GM23338 (cell line): Measurements from ENCODE around the gene DTNBP1. TPM values are rescaled to one million over a fixed set of nuclear protein-coding genes. Genes with fewer than 3 reads are reported as not detected.

Source experiments
- ATAC-seq: fragments of 200-7000 bp; cut with Tn5 transposase; 3 replicates; pipeline ENCODE4 v1.9.1; 2020
- DNase-seq: peaks from one replicate; pipeline ENCODE4 v3.0.0-alpha.2; 2015; ENCODE audit warnings: low spot score
- H2AFZ ChIP-seq: fragments of 200-600 bp; sonication (generic); 2 replicates; pipeline ENCODE4 v1.8.0; 2016; ENCODE audit warnings: antibody characterized with exemption, mild to moderate bottlenecking, moderate library complexity
- H3F3A ChIP-seq: fragments of 200-600 bp; sonication (generic); replicated peaks from 2 replicates; pipeline ENCODE4 v1.8.0; 2017; ENCODE audit warnings: antibody characterized with exemption, mixed run types, low read depth
- H3K27ac ChIP-seq: fragments of 200-600 bp; sonication (generic); 2 replicates; pipeline ENCODE4 v1.6.1; 2016; ENCODE audit warnings: low read depth
- H3K27me3 ChIP-seq: fragments of 200-600 bp; sonication (generic); 2 replicates; pipeline ENCODE4 v1.8.0; 2016; ENCODE audit warnings: mild to moderate bottlenecking, mixed run types, moderate library complexity; ENCODE audit not compliant: insufficient read depth
- H3K36me3 ChIP-seq: fragments of 200-600 bp; sonication (generic); 2 replicates; pipeline ENCODE4 v1.8.0; 2016; ENCODE audit warnings: mild to moderate bottlenecking; ENCODE audit not compliant: insufficient read depth
- H3K4me1 ChIP-seq: fragments of 200-600 bp; sonication (generic); 2 replicates; pipeline ENCODE4 v1.8.0; 2016; ENCODE audit warnings: mild to moderate bottlenecking, moderate library complexity; ENCODE audit not compliant: insufficient read depth
- H3K4me2 ChIP-seq: fragments of 200-600 bp; sonication (generic); 2 replicates; pipeline ENCODE4 v1.7.1; 2017; ENCODE audit warnings: mixed run types
- H3K4me3 ChIP-seq: fragments of 200-600 bp; sonication (generic); 2 replicates; pipeline ENCODE4 v1.6.1; 2016; ENCODE audit warnings: mixed run types
- H3K79me2 ChIP-seq: fragments of 200-600 bp; sonication (generic); replicated peaks from 2 replicates; pipeline ENCODE4 v1.8.0; 2017; ENCODE audit warnings: mild to moderate bottlenecking; ENCODE audit not compliant: insufficient read depth
- H3K9me2 ChIP-seq: fragments of 200-600 bp; sonication (generic); 2 replicates; pipeline ENCODE4 v1.8.0; 2017; ENCODE audit not compliant: insufficient read depth
- H4K20me1 ChIP-seq: fragments of 200-600 bp; sonication (generic); replicated peaks from 2 replicates; pipeline ENCODE4 v1.8.0; 2017; ENCODE audit warnings: mild to moderate bottlenecking; ENCODE audit not compliant: insufficient read depth
- H3K27ac Mint-ChIP-seq: 2 replicates; pipeline ENCODE4 v1.8.0; 2020; ENCODE audit warnings: inconsistent platforms, mild to moderate bottlenecking, moderate library complexity, mixed read lengths
- H3K27me3 Mint-ChIP-seq: 3 replicates; pipeline ENCODE4 v1.8.0; 2022; ENCODE audit warnings: low read depth, mild to moderate bottlenecking, moderate library complexity, mixed read lengths, inconsistent platforms; ENCODE audit not compliant: insufficient read depth, poor library complexity
- H3K36me3 Mint-ChIP-seq: 3 replicates; pipeline ENCODE4 v1.8.0; 2021; ENCODE audit warnings: low read depth, mild to moderate bottlenecking, inconsistent platforms, moderate library complexity, mixed read lengths
- H3K4me1 Mint-ChIP-seq: 3 replicates; pipeline ENCODE4 v1.8.0; 2020; ENCODE audit warnings: mild to moderate bottlenecking, inconsistent platforms, mixed read lengths
- H3K4me3 Mint-ChIP-seq: 3 replicates; pipeline ENCODE4 v1.8.0; 2021; ENCODE audit warnings: moderate library complexity, mild to moderate bottlenecking, inconsistent platforms, mixed read lengths
- H3K9me3 Mint-ChIP-seq: 3 replicates; pipeline ENCODE4 v1.8.0; 2020; ENCODE audit warnings: moderate library complexity, mild to moderate bottlenecking, inconsistent platforms, mixed read lengths
- CREB1 ChIP-seq: fragments of 250-450 bp; sonication (Bioruptor Pico); IDR thresholded peaks from 2 replicates; pipeline ENCODE4 v1.5.0; 2020; ENCODE audit warnings: low read depth, mild to moderate bottlenecking, moderate library complexity
- CTCF ChIP-seq, 2 experiments: fragments of 200-600 bp in 1 of 2; sonication (generic) in 1 of 2; conservative IDR thresholded peaks; 2 replicates each; pipeline versions ENCODE4 v1.5.1 to v1.6.1; 2016 to 2017; ENCODE audit warnings: antibody characterized with exemption in 2 of 2, low read depth in 2 of 2, mild to moderate bottlenecking in 2 of 2, moderate library complexity in 1 of 2
- EZH2 ChIP-seq: fragments of 200-600 bp; sonication (generic); IDR thresholded peaks from one replicate; pipeline ENCODE4 v1.8.0; 2017; ENCODE audit warnings: antibody characterized with exemption, mild to moderate bottlenecking, low read depth; ENCODE audit not compliant: unreplicated experiment
- EZH2phosphoT487 ChIP-seq: fragments of 200-600 bp; sonication (generic); IDR thresholded peaks from one replicate; pipeline ENCODE4 v1.8.1; 2018; ENCODE audit warnings: antibody characterized with exemption; ENCODE audit not compliant: unreplicated experiment
- JUNB ChIP-seq: IDR thresholded peaks from one replicate; pipeline ENCODE4 v1.6.1; 2016; ENCODE audit warnings: antibody characterized with exemption; ENCODE audit not compliant: unreplicated experiment
- NANOG ChIP-seq: IDR thresholded peaks from 2 replicates; pipeline ENCODE4 v1.6.1; 2016; ENCODE audit warnings: antibody characterized with exemption, borderline replicate concordance
- POLR2AphosphoS5 ChIP-seq: IDR thresholded peaks from 2 replicates; pipeline ENCODE4 v1.6.1; 2016; ENCODE audit warnings: antibody characterized with exemption, low read depth
- REST ChIP-seq: IDR thresholded peaks from one replicate; pipeline ENCODE4 v1.6.1; 2018; ENCODE audit warnings: antibody characterized with exemption; ENCODE audit not compliant: unreplicated experiment
- STAT1 ChIP-seq: IDR thresholded peaks from one replicate; pipeline ENCODE4 v1.6.1; 2016; ENCODE audit warnings: antibody characterized with exemption; ENCODE audit not compliant: unreplicated experiment
- ZNF331 ChIP-seq: fragments of 250-450 bp; sonication (Bioruptor Pico); IDR thresholded peaks from 2 replicates; pipeline ENCODE4 v1.5.0; 2020; ENCODE audit warnings: low read depth, mild to moderate bottlenecking, moderate library complexity
- polyA plus RNA-seq: library from polyadenylated mRNA; unstranded; fragments of >200 nt; fragmentation: Nextera tagmentation; extraction: Ambion mirVana; gene quantifications from 2 replicates; pipeline ENCODE4 v1.2.1, GENCODE V29; 2016
- total RNA-seq: library from RNA; depleted of rRNA; stranded (reverse); fragments of >200 nt; shearing (Covaris generic); gene quantifications from 2 replicates; pipeline ENCODE4 v1.2.3, GENCODE V29; 2014
- TF ChIP-seq, protein P1 (sequence below): IDR thresholded peaks from 2 replicates; pipeline ENCODE4 v1.6.1; 2016; ENCODE audit warnings: antibody characterized with exemption

The DTNBP1 gene
- total and polyA plus RNA-seq, 2 experiments from 2014 or later: 12.1 to 20.1 TPM

DNA sequence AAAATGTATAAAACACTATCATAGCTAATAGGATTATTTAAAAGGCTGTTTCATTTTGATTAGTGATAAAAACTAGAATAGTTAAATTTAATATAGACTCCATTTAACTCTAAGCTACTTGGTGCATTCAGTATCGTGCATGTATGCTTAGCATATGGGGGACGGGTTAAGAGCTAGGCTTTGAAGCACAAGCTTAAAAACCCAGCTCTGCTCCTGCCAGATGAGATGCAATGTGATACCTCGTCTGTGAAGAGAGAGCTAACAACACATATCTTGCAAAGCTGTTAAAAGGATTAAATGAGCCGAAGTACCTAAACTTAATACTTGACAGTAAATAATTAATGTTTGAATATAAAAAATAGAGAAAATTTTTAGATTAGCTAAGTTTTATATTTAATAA lies 42.2 kb downstream of the DTNBP1 start (continued):
- TF ChIP-seq CTCF (conservative IDR thresholded peaks at IDR 0.05; ENCODE audit: low read depth in 2 of 2) (no peak), NANOG (no peak), STAT1 (no peak), EZH2phosphoT487 (no peak)

GRCh38 chr6:15619330-15619729 lies 43.5 kb downstream of the DTNBP1 start:
- Histone ChIP-seq H2AFZ (no peak overlapping the region), H3K4me2 (no peak overlapping the region), H4K20me1 (no peaks in the 10 kb centered on the region), H3K4me3 (no peak overlapping the region), H3K4me1 (peaks cover 39% of the 10 kb centered on the region), H3K36me3 (0 out of 2 replicates have a peak, but pooled peaks cover 3% of the 10 kb centered on the region), H3F3A (no peaks in the 10 kb centered on the region), H3K9me2 (no peaks in the 10 kb centered on the region), H3K79me2 (peaks cover 17% of the 10 kb centered on the region; the same call in 1 of the 2 replicates), H3K27me3 (no peaks in the 10 kb centered on the region), H3K27ac (no peak overlapping the region)
- Mint-ChIP-seq H3K27me3 (peaks cover under 1% of the 10 kb centered on the region), H3K36me3 (peaks cover 1% of the 10 kb centered on the region), H3K4me1 (peaks cover 37% of the 10 kb centered on the region), H3K9me3 (no peaks in the 10 kb centered on the region), H3K27ac (no peak overlapping the region), H3K4me3 (no peak overlapping the region)
- no peak for TF ChIP-seq POLR2AphosphoS5
- TF ChIP-seq EZH2phosphoT487: no peak
- TF ChIP-seq CREB1 (CRISPR knock-in tag): no peak
- TF ChIP-seq EZH2: no peak
- TF ChIP-seq STAT1: no peak
- ATAC-seq (no peak), DNase-seq (no peak)

DNA sequence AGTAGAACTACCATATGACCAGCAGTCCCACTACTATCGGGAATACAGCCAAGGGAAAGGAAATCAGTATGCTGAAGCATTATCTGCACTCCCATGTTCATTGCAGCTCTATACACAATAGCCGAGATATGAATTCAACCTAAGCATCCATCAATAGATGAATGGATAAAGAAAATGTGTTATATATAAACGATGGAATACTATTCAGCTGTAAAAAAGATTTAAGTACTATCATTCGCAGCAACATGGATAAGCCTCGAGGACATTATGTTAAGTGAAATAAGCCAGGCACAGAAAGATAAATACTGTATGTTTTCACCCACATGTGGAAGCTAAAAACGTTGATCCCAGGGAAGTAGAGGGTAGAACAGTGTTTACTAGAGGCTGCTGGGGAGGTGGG lies 44.1 kb downstream of the DTNBP1 start:
- ATAC-seq: no peak
- H3K27me3 Mint-ChIP-seq: peaks cover 1% of the 10 kb centered on the region
- H4K20me1 ChIP-seq: no peaks in the 10 kb centered on the region
- H3K27ac Mint-ChIP-seq: no peak overlapping the region
- no peak overlapping the region for H3K4me3 Mint-ChIP-seq
- H3K36me3 ChIP-seq: 0 out of 2 replicates have a peak, but pooled peaks cover 3% of the 10 kb centered on the region
- no peak overlapping the region for H2AFZ ChIP-seq
- H3K9me2 ChIP-seq: no peaks in the 10 kb centered on the region
- DNase-seq: no peak
- no peak overlapping the region for H3K4me3 ChIP-seq
- H3K9me3 Mint-ChIP-seq: no peaks in the 10 kb centered on the region
- no peak overlapping the region for H3K4me2 ChIP-seq
- H3K4me1 Mint-ChIP-seq: peaks cover 44% of the 10 kb centered on the region
- H3K27ac ChIP-seq: no peak overlapping the region
- H3K27me3 ChIP-seq: no peaks in the 10 kb centered on the region
- H3K36me3 Mint-ChIP-seq: peaks cover 8% of the 10 kb centered on the region
- H3K4me1 ChIP-seq: peaks cover 39% of the 10 kb centered on the region
- no peaks in the 10 kb centered on the region for H3F3A ChIP-seq
- H3K79me2 ChIP-seq: peaks cover 17% of the 10 kb centered on the region; the same call in 1 of the 2 replicates
- TF ChIP-seq EZH2phosphoT487 (no peak), STAT1 (no peak), EZH2 (no peak), ZNF331 (CRISPR knock-in tag) (no peak), JUNB (no peak), POLR2AphosphoS5 (no peak), CTCF (conservative IDR thresholded peaks at IDR 0.05; ENCODE audit: low read depth in 2 of 2) (no peak), CREB1 (CRISPR knock-in tag) (no peak), REST (no peak)
- TF ChIP-seq, protein P1, sequence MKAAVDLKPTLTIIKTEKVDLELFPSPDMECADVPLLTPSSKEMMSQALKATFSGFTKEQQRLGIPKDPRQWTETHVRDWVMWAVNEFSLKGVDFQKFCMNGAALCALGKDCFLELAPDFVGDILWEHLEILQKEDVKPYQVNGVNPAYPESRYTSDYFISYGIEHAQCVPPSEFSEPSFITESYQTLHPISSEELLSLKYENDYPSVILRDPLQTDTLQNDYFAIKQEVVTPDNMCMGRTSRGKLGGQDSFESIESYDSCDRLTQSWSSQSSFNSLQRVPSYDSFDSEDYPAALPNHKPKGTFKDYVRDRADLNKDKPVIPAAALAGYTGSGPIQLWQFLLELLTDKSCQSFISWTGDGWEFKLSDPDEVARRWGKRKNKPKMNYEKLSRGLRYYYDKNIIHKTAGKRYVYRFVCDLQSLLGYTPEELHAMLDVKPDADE: no peak
